SKM-1 treated with dmso at 0.1 percent for 144 hours (cell line): ENCODE results near the gene PPP1R13B.

Source experiments
- DNase-seq: peaks from one replicate; lab custom pipeline; 2025; ENCODE audit not compliant: unreplicated experiment; lab: John Stamatoyannopoulos, UW

Gene PPP1R13B

DNA sequence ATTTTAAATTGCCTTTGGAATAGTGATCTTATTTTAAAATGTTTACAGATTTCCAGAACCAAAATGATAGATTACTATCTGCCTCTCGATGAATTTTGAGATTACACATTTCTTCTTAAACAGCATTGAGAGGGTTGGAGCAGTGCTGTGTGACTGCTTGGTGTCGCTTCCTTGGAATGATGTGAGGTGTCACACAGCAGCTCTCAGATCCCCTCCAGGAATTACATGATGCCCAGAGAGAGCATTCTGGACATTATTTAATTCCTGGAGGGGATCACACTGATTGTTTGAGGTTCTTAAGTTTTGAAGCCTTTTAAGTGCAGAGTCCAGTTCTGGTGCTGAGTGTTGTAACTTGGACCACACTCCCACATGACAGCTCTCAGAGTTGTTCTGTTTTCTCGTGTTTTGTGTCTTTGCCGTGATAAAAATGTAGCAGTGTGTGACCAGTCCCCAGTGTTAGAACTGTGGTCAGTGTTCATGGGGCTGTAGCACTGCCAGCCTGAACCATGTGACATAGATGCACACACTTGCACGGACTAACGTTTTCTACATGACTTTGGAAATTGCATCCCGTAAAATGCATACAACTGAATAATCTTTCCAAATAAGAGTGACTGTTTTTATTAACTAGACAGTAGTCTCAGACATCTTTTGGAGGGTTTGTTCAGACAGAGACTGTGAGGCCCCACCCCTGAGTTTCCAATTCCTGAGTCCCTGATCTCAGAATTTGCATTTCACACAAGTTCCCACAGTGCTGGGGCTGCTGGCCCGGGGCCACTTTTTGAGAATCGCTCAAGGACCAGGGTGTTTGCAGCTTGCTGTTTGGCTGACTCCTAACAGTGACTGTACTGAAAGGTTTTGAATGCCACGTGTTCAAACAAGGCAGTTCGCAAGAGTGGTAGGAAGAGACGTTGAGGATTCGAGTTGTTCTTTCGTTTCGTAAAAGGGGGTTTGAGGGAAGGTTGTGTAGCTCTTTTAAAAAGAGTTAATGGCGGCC is 158.2 kb downstream of the PPP1R13B start:
- no peak for DNase-seq

DNA sequence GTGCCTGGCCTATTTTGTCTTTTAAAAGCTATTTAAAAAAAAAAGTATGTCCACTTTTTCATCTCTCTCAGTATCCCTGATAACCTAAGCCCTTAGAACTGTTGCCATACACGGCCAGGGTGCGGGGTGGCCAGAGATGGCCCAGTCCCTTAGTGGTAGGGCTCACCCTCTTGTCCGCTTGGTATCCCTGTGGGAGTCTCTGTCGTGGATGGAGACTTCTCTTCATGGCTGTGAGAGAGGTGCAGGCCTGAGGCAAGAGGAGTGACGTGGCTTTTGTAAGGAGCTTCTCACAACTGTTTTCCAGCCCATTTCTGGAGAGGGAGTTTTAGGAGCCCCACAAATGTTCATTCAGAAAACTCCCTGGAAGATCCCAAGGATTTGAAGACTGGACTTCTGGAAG is 158.9 kb downstream of the PPP1R13B start:
- DNase-seq = no peak

DNA sequence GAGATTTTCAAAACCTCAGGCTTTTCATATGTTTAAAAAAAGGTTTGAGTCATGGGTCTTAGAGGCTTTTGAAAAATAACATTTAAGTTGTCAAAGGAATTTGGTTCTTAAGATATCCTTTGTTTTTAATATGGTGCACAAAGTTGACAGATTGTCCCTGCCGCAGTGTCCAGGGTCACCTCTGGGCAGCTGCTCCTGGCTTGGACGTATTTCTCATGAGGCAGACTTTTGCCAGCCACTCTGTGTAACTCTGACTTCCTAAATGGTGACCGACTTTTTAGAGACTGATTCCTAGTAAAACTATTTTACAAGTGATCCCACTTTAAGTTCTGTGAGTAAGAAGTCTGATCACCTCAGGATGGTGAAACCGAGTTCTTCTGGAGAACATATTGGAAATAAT is 159.7 kb downstream of the PPP1R13B start:
- no peak for DNase-seq

GRCh38 chr14:103686831-103687485 is 160.4 kb downstream of the PPP1R13B start:
- no peak for DNase-seq

DNA sequence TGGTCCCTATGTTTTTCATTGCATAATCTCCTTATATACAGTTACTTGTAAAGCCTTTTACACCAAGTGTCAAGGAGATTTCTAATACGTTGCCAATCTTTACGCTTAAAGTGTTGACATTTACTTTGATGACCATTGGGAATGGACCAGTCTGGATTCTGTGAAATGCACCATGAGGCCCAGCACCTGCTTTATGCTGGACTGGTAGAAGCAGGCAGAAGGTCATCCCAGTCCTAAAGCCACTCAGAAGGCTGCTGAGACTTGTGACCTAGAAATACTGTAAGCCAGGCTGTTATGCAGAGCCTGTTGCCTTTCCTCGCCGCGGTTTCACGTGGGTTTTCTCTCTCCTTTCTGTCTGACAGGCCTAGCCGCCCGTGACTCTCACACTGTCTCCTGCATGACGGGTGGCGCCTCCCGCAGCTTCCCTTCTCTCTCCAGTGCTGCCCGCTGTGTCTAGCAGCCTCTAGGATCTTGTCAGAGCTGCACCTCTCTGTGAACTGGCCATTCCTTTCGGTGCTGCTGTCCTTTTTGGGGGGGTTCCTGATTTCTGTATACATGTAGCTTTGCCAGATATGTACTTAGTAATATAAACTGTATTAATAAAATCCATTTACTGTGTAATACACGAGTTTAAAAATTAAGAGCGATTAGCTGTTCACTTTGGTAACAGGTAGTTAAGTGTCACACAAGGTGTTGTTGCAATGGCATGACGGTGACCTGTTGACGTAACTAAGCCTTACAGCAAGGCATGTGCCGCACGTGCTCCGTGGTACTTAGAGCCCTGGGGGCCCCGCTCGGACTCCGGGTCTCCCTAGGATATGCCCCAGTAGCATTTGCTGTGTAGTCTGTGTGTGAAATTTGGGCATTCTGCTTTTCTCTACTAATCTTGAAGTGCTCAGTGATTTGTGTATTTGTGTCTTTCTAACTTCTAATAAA is 161.8 kb downstream of the PPP1R13B start:
- no peak for DNase-seq

DNA sequence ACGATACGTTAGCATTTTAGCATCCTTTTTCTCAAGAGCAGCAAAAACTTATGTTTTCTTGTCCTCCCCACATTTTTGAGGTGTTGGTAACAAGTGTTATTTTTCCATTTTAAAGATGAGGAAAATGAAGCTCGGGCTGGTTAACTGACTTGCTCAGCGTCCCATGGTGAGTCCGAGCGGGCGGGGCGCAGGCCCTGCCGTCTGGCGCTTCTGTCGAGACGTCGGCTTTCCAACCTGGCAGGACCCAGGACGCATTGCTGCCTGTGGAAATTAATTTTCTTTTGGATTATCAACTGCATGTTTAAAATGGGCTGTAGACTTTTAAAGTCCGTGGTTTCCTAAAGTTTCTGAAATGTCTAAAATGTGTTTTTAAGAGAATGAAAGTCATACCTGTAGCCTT is 162.5 kb downstream of the PPP1R13B start:
- no peak for DNase-seq

DNA sequence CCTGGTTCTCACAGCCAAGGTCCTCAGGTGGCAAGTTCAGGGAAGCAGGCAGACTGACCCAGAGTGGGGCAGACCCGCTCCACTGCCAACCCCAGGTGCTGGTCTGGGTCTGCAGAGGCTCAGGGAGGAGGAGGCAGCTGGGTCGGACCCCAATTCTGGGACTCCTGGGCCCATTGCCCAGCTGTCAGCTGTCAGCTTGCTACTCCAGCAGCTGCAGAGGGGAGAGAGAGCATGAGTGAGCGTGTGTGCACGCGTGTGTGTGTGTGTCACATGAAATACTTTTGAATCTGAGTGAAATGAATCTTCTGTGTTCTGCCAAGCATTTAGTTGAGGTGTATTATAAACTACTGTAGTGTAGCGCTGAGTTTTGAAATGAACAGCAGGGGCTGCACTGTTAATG is 162.9 kb downstream of the PPP1R13B start:
- no peak for DNase-seq
